ENCODE results near the gene HYDIN. TPM values are rescaled to one million over a fixed set of nuclear protein-coding genes. Genes with fewer than 3 reads are reported as not detected.

Gene HYDIN
- total RNA-seq, 2 experiments from 2014 or later: not detected

DNA sequence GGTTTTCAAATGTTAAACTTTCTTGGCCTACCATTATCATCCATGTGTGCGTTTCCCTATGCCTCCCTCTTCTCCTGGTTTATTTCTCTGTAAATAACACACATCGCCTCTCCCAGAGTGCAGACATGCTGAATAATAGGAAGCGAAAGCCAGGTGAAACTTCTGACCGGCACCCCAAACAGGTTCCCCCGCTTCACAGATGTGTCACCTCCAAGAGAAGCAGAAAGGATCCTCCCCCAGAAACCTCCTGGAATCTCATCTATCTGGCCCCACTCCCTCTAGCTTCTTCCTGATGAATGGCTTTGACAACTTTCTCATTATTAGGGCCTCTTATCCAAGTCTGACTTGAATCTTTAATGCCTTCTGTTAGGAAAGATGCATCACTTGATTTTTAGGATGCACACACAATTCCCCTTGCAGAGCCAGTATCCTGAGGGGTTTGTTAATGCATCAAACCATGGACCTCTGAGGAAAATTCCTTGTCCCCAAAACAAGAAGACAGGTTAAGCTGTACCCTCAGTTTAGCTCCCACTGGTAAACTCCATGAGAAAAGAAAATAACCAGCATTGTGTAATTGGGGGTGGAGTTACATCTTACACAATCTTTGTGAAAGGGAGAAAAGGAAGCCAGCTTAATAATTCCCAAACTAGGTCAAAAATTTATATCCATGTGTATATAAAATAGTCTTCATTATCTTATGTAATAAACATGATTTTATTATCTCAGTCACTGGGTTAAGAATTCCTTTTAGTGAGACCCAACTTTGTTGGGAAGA is 20.1 kb upstream of the HYDIN start:
- H3K9me3 Mint-ChIP-seq: no peaks in the 10 kb centered on the region
- intact Hi-C loops (cut with micrococcal nuclease): no loop called here
- H3K36me3 Mint-ChIP-seq (ENCODE audit: low read depth): no peaks in the 10 kb centered on the region
- CTCF ChIA-PET: no interaction called here
- no peak for DNase-seq
- H3K27ac Mint-ChIP-seq: no peak overlapping the region
- H3K4me3 Mint-ChIP-seq: no peak overlapping the region
- H3K4me1 Mint-ChIP-seq (ENCODE audit: low read depth): no peaks in the 10 kb centered on the region
- H3K27me3 Mint-ChIP-seq (ENCODE audit: low read depth): peaks cover 3% of the 10 kb centered on the region

DNA sequence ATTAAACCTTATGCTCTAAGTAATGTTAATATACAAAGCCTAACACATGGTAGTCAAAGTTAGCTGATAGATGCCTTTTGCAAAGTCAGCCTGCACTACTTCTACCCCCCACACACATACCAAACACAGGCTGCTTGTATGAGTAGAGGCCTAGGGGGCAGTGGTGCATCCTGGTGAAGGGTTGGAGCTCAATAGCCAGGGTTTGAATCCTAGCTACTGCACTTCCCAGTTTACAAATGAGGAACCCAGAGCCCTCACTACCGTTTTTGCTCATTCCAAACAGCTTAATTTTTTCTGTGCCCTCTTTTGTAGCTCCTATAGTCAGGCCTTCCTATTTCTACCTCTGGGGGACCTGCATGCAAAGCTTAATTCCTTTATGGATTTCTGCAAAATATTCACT is 18.9 kb upstream of the HYDIN start:
- H3K4me3 Mint-ChIP-seq: no peak overlapping the region
- H3K27ac Mint-ChIP-seq: no peak overlapping the region
- no peaks in the 10 kb centered on the region for H3K4me1 Mint-ChIP-seq (ENCODE audit: low read depth)
- H3K36me3 Mint-ChIP-seq (ENCODE audit: low read depth): no peaks in the 10 kb centered on the region
- H3K9me3 Mint-ChIP-seq: no peaks in the 10 kb centered on the region
- CTCF ChIA-PET: interaction anchor here (0.8 to 0.9 kb wide), 2 partner anchors 12 to 441 kb away, joined by 3 read pairs; no protein-coding TSS in a partner anchor
- H3K27me3 Mint-ChIP-seq (ENCODE audit: low read depth): peaks cover 3% of the 10 kb centered on the region
- DNase-seq: no peak
- intact Hi-C loops (cut with micrococcal nuclease): no loop called here

GRCh38 chr16:71247478-71247877 is 17.0 kb upstream of the HYDIN start:
- H3K27me3 Mint-ChIP-seq (ENCODE audit: low read depth): peaks cover 3% of the 10 kb centered on the region
- DNase-seq: no peak
- H3K4me3 Mint-ChIP-seq: no peak overlapping the region
- no peak overlapping the region for H3K27ac Mint-ChIP-seq
- intact Hi-C loops (cut with micrococcal nuclease): no loop called here
- no peaks in the 10 kb centered on the region for H3K4me1 Mint-ChIP-seq (ENCODE audit: low read depth)
- no peaks in the 10 kb centered on the region for H3K36me3 Mint-ChIP-seq (ENCODE audit: low read depth)
- no peaks in the 10 kb centered on the region for H3K9me3 Mint-ChIP-seq
- CTCF ChIA-PET: interaction anchor here (0.9 kb wide), 1 partner anchor 9 kb away, joined by 3 read pairs; no protein-coding TSS in a partner anchor

- CTCF ChIA-PET: no interaction called here
- no peak for DNase-seq
- Mint-ChIP-seq H3K4me1 (ENCODE audit: low read depth) (no peaks in the 10 kb centered on the region), H3K36me3 (ENCODE audit: low read depth) (no peaks in the 10 kb centered on the region), H3K4me3 (no peak overlapping the region), H3K27me3 (ENCODE audit: low read depth) (no peaks in the 10 kb centered on the region), H3K9me3 (no peaks in the 10 kb centered on the region), H3K27ac (no peak overlapping the region)
- intact Hi-C loops (cut with micrococcal nuclease): no loop called here
Observed at GRCh38 chr16:71246309-71246708, 15.8 kb upstream of the HYDIN start.

DNA sequence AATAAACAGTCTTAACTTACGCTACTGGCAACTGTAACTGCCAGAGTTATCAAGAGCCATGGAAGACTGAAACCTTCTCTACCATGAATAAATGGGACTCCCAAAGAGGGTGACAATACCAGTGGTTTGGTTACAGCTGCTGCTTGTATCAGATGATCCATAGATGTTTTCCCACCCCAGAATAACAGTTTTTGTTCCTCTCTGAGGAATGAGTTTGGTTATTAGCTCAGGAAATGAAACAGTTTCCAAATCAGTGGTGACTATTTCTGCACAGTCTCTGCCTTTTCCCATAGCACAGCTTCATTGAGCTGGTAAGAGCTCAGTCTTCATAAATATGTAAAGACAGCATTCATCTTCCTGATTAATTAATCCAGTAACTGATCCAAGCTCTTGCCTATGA is 14.0 kb upstream of the HYDIN start:
- Mint-ChIP-seq H3K36me3 (ENCODE audit: low read depth) (no peaks in the 10 kb centered on the region), H3K27me3 (ENCODE audit: low read depth) (no peaks in the 10 kb centered on the region), H3K4me3 (no peak overlapping the region), H3K4me1 (ENCODE audit: low read depth) (no peaks in the 10 kb centered on the region), H3K9me3 (no peaks in the 10 kb centered on the region), H3K27ac (no peak overlapping the region)
- intact Hi-C loops (cut with micrococcal nuclease): no loop called here
- DNase-seq: no peak
- CTCF ChIA-PET: no interaction called here

GRCh38 chr16:71242601-71243000 is 12.1 kb upstream of the HYDIN start:
- Mint-ChIP-seq H3K27ac (no peak overlapping the region), H3K27me3 (ENCODE audit: low read depth) (no peaks in the 10 kb centered on the region), H3K4me3 (no peak overlapping the region), H3K4me1 (ENCODE audit: low read depth) (no peaks in the 10 kb centered on the region), H3K36me3 (ENCODE audit: low read depth) (no peaks in the 10 kb centered on the region), H3K9me3 (no peaks in the 10 kb centered on the region)
- DNase-seq: no peak
- intact Hi-C loops (cut with micrococcal nuclease): no loop called here
- CTCF ChIA-PET: no interaction called here

DNA sequence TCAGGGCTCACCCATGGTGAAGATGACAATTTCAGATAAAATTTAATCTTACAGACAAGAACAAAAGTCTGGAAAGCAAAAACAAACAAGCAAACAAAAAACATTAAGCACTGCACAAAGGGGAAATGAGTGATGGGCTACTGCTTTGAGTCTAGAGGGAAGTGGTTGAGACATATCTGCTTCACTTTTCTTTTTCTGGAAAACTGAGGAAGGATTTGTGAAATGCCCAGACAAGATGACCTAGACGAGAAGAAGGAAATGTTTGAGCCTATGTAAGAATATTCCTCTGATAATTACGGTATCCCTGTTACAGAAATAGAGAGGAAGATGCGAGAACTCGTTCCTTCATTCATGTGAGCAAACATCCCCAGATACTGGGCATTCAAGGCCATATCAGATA is 11.5 kb upstream of the HYDIN start:
- CTCF ChIA-PET: no interaction called here
- intact Hi-C loops (cut with micrococcal nuclease): no loop called here
- H3K27ac Mint-ChIP-seq: no peak overlapping the region
- no peak for DNase-seq
- no peaks in the 10 kb centered on the region for H3K4me1 Mint-ChIP-seq (ENCODE audit: low read depth)
- H3K9me3 Mint-ChIP-seq: no peaks in the 10 kb centered on the region
- H3K27me3 Mint-ChIP-seq (ENCODE audit: low read depth): no peaks in the 10 kb centered on the region
- H3K36me3 Mint-ChIP-seq (ENCODE audit: low read depth): no peaks in the 10 kb centered on the region
- no peak overlapping the region for H3K4me3 Mint-ChIP-seq

DNA sequence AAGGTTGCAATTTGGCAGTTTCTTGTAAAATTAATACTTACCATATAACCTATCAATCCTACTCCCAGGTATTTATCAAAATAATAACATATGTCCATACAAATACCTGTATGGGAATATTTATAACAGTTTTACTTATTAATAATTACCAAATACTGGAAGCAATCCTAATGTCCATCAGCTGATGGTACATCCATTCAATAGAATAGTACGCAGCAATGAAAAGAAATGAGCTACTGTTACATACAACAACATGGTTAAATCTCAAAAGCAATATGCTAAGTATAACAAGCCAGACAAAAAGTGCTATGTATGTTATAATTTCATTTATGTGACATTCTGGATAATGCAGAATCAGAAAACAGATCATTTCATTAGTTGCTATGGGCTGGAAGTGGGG is 1.2 kb downstream of the HYDIN start:
- peaks cover 34% of the 10 kb centered on the region for H3K27me3 Mint-ChIP-seq (ENCODE audit: low read depth)
- no peaks in the 10 kb centered on the region for H3K4me1 Mint-ChIP-seq (ENCODE audit: low read depth)
- CTCF ChIA-PET: no interaction called here
- DNase-seq: no peak
- intact Hi-C loops (cut with micrococcal nuclease): no loop called here
- H3K27ac Mint-ChIP-seq: no peak overlapping the region
- no peak overlapping the region for H3K4me3 Mint-ChIP-seq
- H3K36me3 Mint-ChIP-seq (ENCODE audit: low read depth): peaks cover 3% of the 10 kb centered on the region
- peaks cover 30% of the 10 kb centered on the region for H3K9me3 Mint-ChIP-seq

DNA sequence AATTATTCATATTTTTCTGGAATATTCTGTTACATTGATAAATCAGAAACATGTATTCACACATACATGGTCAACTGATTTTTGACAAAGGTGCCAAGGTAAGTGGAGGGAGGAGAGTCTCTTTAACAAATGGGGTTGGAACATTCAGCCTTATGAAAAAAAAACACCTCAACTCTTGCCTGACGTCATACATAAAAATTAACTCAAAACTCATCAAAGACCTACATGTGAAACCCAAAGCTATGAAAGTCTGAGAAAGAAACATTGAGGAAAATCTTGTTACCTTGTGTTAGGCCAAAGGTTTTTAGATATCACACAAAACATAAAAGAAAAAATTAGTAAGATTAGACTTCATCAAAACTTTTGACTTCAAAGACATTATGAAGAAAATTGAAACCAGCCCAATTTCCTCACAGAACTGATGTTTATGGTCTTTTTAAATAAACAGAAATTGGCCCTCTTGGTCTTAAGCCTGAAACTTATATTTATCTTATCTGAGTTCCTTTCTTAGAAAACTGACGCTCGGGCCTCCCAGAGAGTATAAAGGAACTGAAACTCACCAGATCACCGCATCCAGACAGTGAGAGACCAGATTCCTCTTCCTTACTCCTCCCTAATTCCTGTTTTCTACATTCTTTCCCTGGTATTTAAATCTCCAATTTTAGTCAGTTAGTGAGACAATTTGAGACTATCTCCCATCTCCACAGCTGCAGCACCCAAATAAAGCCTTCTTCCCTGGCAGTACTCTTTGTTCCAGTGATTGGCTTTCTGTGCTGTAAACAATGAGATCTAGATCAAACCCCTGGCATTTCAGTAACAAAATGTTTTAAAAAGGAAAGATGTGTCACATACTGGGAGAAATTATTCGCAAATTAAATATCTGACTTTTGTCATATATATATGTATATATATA is 4.0 kb downstream of the HYDIN start:
- no peak for DNase-seq
- intact Hi-C loops (cut with micrococcal nuclease): no loop called here
- CTCF ChIA-PET: no interaction called here
- peaks cover 5% of the 10 kb centered on the region for H3K36me3 Mint-ChIP-seq (ENCODE audit: low read depth)
- no peak overlapping the region for H3K4me3 Mint-ChIP-seq
- no peak overlapping the region for H3K27ac Mint-ChIP-seq
- H3K27me3 Mint-ChIP-seq (ENCODE audit: low read depth): peaks cover 25% of the 10 kb centered on the region
- peaks cover 37% of the 10 kb centered on the region for H3K9me3 Mint-ChIP-seq
- no peaks in the 10 kb centered on the region for H3K4me1 Mint-ChIP-seq (ENCODE audit: low read depth)

- Mint-ChIP-seq H3K27me3 (ENCODE audit: low read depth) (peaks cover 13% of the 10 kb centered on the region), H3K27ac (no peak overlapping the region), H3K36me3 (ENCODE audit: low read depth) (peaks cover 5% of the 10 kb centered on the region), H3K4me1 (ENCODE audit: low read depth) (no peaks in the 10 kb centered on the region), H3K9me3 (peaks cover 37% of the 10 kb centered on the region), H3K4me3 (no peak overlapping the region)
- CTCF ChIA-PET: no interaction called here
- intact Hi-C loops (cut with micrococcal nuclease): no loop called here
- DNase-seq: no peak
Observed at GRCh38 chr16:71225145-71225544, 5.4 kb downstream of the HYDIN start.

DNA sequence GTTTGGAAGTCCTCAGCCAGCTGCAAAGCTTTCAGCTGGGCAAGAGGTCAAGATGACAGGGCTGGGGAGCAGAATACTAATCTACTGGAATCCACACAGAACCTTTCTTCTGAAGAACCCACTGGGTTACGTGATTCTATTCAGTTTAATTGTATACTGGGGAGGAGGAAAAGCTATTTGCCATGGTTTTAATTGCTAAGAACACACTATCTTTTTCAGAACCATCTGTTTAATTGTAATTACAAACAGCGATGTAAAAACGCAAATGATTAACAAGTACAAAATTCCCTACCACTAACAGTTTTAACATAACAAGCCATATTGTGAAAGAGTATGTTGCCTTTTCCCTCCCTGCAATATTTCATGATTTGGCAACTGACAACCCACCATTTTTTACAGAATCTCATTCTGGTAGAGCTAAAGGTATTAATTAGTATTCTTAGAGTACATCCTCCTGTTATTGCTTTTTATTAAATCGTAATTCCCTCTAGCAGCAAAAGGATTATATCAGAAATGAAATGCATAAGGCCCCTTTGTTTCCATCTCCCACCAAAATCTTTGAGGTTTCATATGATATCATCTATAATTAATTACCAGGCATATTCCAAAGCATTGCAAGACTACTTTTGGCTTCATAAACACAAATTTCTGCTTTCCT is 12.1 kb downstream of the HYDIN start:
- intact Hi-C loops (cut with micrococcal nuclease): no loop called here
- CTCF ChIA-PET: no interaction called here
- Mint-ChIP-seq H3K27ac (no peak overlapping the region), H3K4me3 (no peak overlapping the region), H3K36me3 (ENCODE audit: low read depth) (peaks cover 2% of the 10 kb centered on the region), H3K9me3 (peaks cover 7% of the 10 kb centered on the region), H3K27me3 (ENCODE audit: low read depth) (peaks cover 6% of the 10 kb centered on the region), H3K4me1 (ENCODE audit: low read depth) (no peaks in the 10 kb centered on the region)
- no peak for DNase-seq

DNA sequence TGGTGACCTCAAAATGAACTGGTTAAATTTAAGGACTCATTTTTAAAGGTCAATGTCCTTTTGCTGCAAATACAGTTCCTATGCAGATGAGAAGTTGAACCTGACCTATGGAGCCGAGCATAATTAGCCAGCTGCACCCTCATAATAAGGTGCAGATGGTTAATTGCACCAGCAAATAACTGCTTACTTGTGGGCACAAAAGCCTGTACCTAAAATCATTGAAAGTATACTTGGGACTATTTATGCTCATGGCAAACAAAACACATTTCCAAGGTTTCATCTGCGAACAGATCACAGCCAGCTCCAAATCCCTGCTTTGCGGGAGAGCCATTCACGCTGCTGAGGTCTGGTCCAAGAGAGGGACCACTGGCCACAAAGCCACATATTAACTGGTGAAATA is 13.0 kb downstream of the HYDIN start:
- Mint-ChIP-seq H3K4me3 (no peak overlapping the region), H3K27me3 (ENCODE audit: low read depth) (peaks cover 6% of the 10 kb centered on the region), H3K36me3 (ENCODE audit: low read depth) (peaks cover 2% of the 10 kb centered on the region), H3K9me3 (peaks cover 7% of the 10 kb centered on the region), H3K4me1 (ENCODE audit: low read depth) (no peaks in the 10 kb centered on the region), H3K27ac (no peak overlapping the region)
- CTCF ChIA-PET: no interaction called here
- intact Hi-C loops (cut with micrococcal nuclease): no loop called here
- no peak for DNase-seq

All from activated naive CD4-positive, alpha-beta T cell treated with anti-CD3 and anti-CD28 coated beads for 36 hours (primary cell).